H9 (cell line): ENCODE measurements around the gene OSTN. TPM values are rescaled to one million over a fixed set of nuclear protein-coding genes. Genes with fewer than 3 reads are reported as not detected.

Source experiments
- DNase-seq: peaks from one replicate; pipeline ENCODE4 v3.0.0-alpha.2; 2017
- H2AFZ ChIP-seq: one replicate; pipeline ENCODE4 v1.6.1; 2013; ENCODE audit warnings: mild to moderate bottlenecking, low read length, control low read depth, moderate library complexity
- H2AK5ac ChIP-seq: 2 replicates; pipeline ENCODE4 v1.6.1; 2013; ENCODE audit warnings: low read length, control low read depth, mixed read lengths; ENCODE audit not compliant: insufficient read length
- H2BK120ac ChIP-seq: one replicate; pipeline ENCODE4 v1.6.1; 2013; ENCODE audit warnings: low read depth, mild to moderate bottlenecking, low read length, control low read depth, inconsistent platforms; ENCODE audit not compliant: poor library complexity, severe bottlenecking
- H2BK12ac ChIP-seq: 2 replicates; pipeline ENCODE4 v1.6.1; 2013; ENCODE audit warnings: low read length, control low read depth, mixed read lengths, low read depth; ENCODE audit not compliant: insufficient read length
- H2BK15ac ChIP-seq: 2 replicates; pipeline ENCODE4 v1.6.1; 2013; ENCODE audit warnings: low read depth, low read length, control low read depth
- H2BK20ac ChIP-seq: one replicate; pipeline ENCODE4 v1.6.1; 2013; ENCODE audit warnings: low read depth, mild to moderate bottlenecking, low read length, control low read depth, inconsistent platforms; ENCODE audit not compliant: poor library complexity, severe bottlenecking
- H2BK5ac ChIP-seq: 2 replicates; pipeline ENCODE4 v1.6.1; 2013; ENCODE audit warnings: low read length, control low read depth, mixed read lengths; ENCODE audit not compliant: insufficient read length
- H3K14ac ChIP-seq: 2 replicates; pipeline ENCODE4 v1.6.1; 2013; ENCODE audit warnings: low read length, control low read depth; ENCODE audit not compliant: insufficient read depth
- H3K18ac ChIP-seq: 2 replicates; pipeline ENCODE4 v1.6.1; 2013; ENCODE audit warnings: low read depth, mild to moderate bottlenecking, mixed read lengths, low read length, control low read depth; ENCODE audit not compliant: insufficient read length
- H3K23ac ChIP-seq: 2 replicates; pipeline ENCODE4 v1.6.1; 2013; ENCODE audit warnings: low read length, control low read depth, mixed read lengths, low read depth; ENCODE audit not compliant: insufficient read length
- H3K23me2 ChIP-seq: 2 replicates; pipeline ENCODE4 v1.6.1; 2013; ENCODE audit warnings: low read depth, mild to moderate bottlenecking, mixed read lengths, low read length, control low read depth; ENCODE audit not compliant: insufficient read length, poor library complexity, severe bottlenecking
- H3K27ac ChIP-seq: 2 replicates; pipeline ENCODE4 v1.5.1; 2013; ENCODE audit warnings: low read length, control low read depth, mixed read lengths, low read depth; ENCODE audit not compliant: insufficient read length
- H3K27me3 ChIP-seq: 2 replicates; pipeline ENCODE4 v1.6.1; 2013; ENCODE audit warnings: low read length, control low read depth, inconsistent platforms; ENCODE audit not compliant: insufficient read depth
- H3K4ac ChIP-seq: 2 replicates; pipeline ENCODE4 v1.6.1; 2013; ENCODE audit warnings: low read depth, mild to moderate bottlenecking, control low read depth, inconsistent platforms, low read length, moderate library complexity
- H3K4me1 ChIP-seq: 2 replicates; pipeline ENCODE4 v1.6.1; 2013; ENCODE audit warnings: low read length, control low read depth, inconsistent platforms; ENCODE audit not compliant: insufficient read depth
- H3K4me2 ChIP-seq: 2 replicates; pipeline ENCODE4 v1.6.1; 2013; ENCODE audit warnings: low read length, control low read depth, mixed read lengths; ENCODE audit not compliant: insufficient read length, insufficient read depth
- H3K56ac ChIP-seq: 2 replicates; pipeline ENCODE4 v1.6.1; 2013; ENCODE audit warnings: low read depth, mild to moderate bottlenecking, mixed read lengths, low read length, control low read depth; ENCODE audit not compliant: insufficient read length
- H3K79me1 ChIP-seq: 2 replicates; pipeline ENCODE4 v1.6.1; 2013; ENCODE audit warnings: low read depth, mild to moderate bottlenecking, moderate library complexity, low read length, control low read depth, inconsistent platforms; ENCODE audit not compliant: insufficient read depth, poor library complexity, severe bottlenecking
- H3K79me2 ChIP-seq: 2 replicates; pipeline ENCODE4 v1.6.1; 2013; ENCODE audit warnings: low read length, control low read depth, inconsistent platforms; ENCODE audit not compliant: insufficient read depth
- H3K9ac ChIP-seq: 2 replicates; pipeline ENCODE4 v1.6.1; 2013; ENCODE audit warnings: low read length, control low read depth, mixed read lengths; ENCODE audit not compliant: insufficient read length; ENCODE audit errors: extremely low read depth
- H3K9me3 ChIP-seq: one replicate; pipeline ENCODE4 v1.6.1; 2013; ENCODE audit warnings: low read depth, low read length, inconsistent platforms; ENCODE audit not compliant: control insufficient read depth
- H3T11ph ChIP-seq: one replicate; pipeline ENCODE4 v1.6.1; 2013; ENCODE audit warnings: mild to moderate bottlenecking, low read length, control low read depth, inconsistent platforms
- H4K20me1 ChIP-seq: one replicate; pipeline ENCODE4 v1.6.1; 2013; ENCODE audit not compliant: control insufficient read depth, insufficient read length, insufficient read depth
- H4K5ac ChIP-seq: 2 replicates; pipeline ENCODE4 v1.6.1; 2013; ENCODE audit warnings: low read depth, mild to moderate bottlenecking, mixed read lengths, low read length, control low read depth; ENCODE audit not compliant: insufficient read length
- H4K8ac ChIP-seq: replicated peaks from 2 replicates; pipeline ENCODE4 v1.6.1; 2013; ENCODE audit warnings: low read length, control low read depth, mixed read lengths, low read depth; ENCODE audit not compliant: insufficient read length
- H4K91ac ChIP-seq: 2 replicates; pipeline ENCODE4 v1.6.1; 2013; ENCODE audit warnings: low read depth, mild to moderate bottlenecking, moderate library complexity, mixed read lengths, low read length, control low read depth; ENCODE audit not compliant: insufficient read length
- H3K27ac Mint-ChIP-seq, 3 experiments: 2 replicates in 2 of 3; 3 replicates in 1 of 3; pipeline ENCODE4 v1.8.0; 2020 to 2021; ENCODE audit warnings: mixed read lengths in 3 of 3, mild to moderate bottlenecking in 1 of 3, moderate library complexity in 1 of 3
- H3K27me3 Mint-ChIP-seq: 2 replicates; pipeline ENCODE4 v1.8.0; 2021; ENCODE audit warnings: low read depth, mild to moderate bottlenecking, moderate library complexity, mixed read lengths
- H3K36me3 Mint-ChIP-seq, 3 experiments: 2 replicates in 2 of 3; 3 replicates in 1 of 3; pipeline ENCODE4 v1.8.0; 2020 to 2021; ENCODE audit warnings: low read depth in 3 of 3, mixed read lengths in 3 of 3; ENCODE audit not compliant: insufficient read depth in 1 of 3
- H3K4me1 Mint-ChIP-seq, 2 experiments: 2 replicates each; pipeline ENCODE4 v1.8.0; 2020; ENCODE audit warnings: mixed read lengths in 2 of 2
- H3K4me3 Mint-ChIP-seq, 2 experiments: 2 replicates in 1 of 2; 3 replicates in 1 of 2; pipeline ENCODE4 v1.8.0; 2020 to 2021; ENCODE audit warnings: mild to moderate bottlenecking in 2 of 2, mixed read lengths in 2 of 2, moderate library complexity in 1 of 2
- H3K9me3 Mint-ChIP-seq, 2 experiments: 2 replicates in 1 of 2; 3 replicates in 1 of 2; pipeline ENCODE4 v1.8.0; 2020; ENCODE audit warnings: mild to moderate bottlenecking in 2 of 2, mixed read lengths in 2 of 2, moderate library complexity in 1 of 2
- WGBS: extraction: QIAGEN DNeasy Blood & Tissue Kit; methylation state at CpG from one replicate; pipeline ENCODE4 v1.1.7; 2013; ENCODE audit warnings: missing lambda C conversion rate, low lambda C conversion rate, mixed read lengths; ENCODE audit not compliant: insufficient read length; ENCODE audit errors: extremely low coverage; 5-methylcytosine and 5-hydroxymethylcytosine counted together
- total RNA-seq: library from RNA; stranded (reverse); gene quantifications from 2 replicates; pipeline ENCODE4 v1.2.1, GENCODE V29; 2021
- TF ChIP-seq, protein P1 (sequence below): fragments of 200-600 bp; sonication (generic); conservative IDR thresholded peaks from 3 replicates; pipeline ENCODE4 v1.8.0; 2021; ENCODE audit warnings: antibody characterized with exemption, mild to moderate bottlenecking

Gene OSTN
- total RNA-seq, 1 experiment from 2014 or later, result 0.07 TPM

- Mint-ChIP-seq H3K4me3 (no peak overlapping the region), H3K9me3 (no peaks in the 10 kb centered on the region), H3K27me3 (no peaks in the 10 kb centered on the region), H3K36me3 (no peaks in the 10 kb centered on the region; a peak in 1 of 7 replicates), H3K27ac (no peak overlapping the region), H3K4me1 (no peaks in the 10 kb centered on the region)
- Histone ChIP-seq H4K91ac (no peak overlapping the region), H2AK5ac (no peak overlapping the region), H3K4me2 (no peak overlapping the region), H4K8ac (no peak overlapping the region), H3K14ac (no peak overlapping the region), H2AFZ (no peak overlapping the region), H2BK12ac (no peak overlapping the region), H3K9me3 (no peaks in the 10 kb centered on the region), H3K79me1 (no peaks in the 10 kb centered on the region), H3K27ac (no peak overlapping the region), H3K9ac (no peak overlapping the region), H2BK5ac (no peak overlapping the region), H3K23ac (no peak overlapping the region), H2BK120ac (no peak overlapping the region), H3K79me2 (no peaks in the 10 kb centered on the region), H3K56ac (no peak overlapping the region), H4K20me1 (no peaks in the 10 kb centered on the region), H3K23me2 (no peaks in the 10 kb centered on the region), H3K4me1 (no peaks in the 10 kb centered on the region), H3K18ac (no peak overlapping the region), H3K4ac (no peak overlapping the region), H2BK15ac (no peak overlapping the region), H3T11ph (no peak overlapping the region), H2BK20ac (no peak overlapping the region), H3K27me3 (no peaks in the 10 kb centered on the region), H4K5ac (no peak overlapping the region)
- TF ChIP-seq, protein P1, sequence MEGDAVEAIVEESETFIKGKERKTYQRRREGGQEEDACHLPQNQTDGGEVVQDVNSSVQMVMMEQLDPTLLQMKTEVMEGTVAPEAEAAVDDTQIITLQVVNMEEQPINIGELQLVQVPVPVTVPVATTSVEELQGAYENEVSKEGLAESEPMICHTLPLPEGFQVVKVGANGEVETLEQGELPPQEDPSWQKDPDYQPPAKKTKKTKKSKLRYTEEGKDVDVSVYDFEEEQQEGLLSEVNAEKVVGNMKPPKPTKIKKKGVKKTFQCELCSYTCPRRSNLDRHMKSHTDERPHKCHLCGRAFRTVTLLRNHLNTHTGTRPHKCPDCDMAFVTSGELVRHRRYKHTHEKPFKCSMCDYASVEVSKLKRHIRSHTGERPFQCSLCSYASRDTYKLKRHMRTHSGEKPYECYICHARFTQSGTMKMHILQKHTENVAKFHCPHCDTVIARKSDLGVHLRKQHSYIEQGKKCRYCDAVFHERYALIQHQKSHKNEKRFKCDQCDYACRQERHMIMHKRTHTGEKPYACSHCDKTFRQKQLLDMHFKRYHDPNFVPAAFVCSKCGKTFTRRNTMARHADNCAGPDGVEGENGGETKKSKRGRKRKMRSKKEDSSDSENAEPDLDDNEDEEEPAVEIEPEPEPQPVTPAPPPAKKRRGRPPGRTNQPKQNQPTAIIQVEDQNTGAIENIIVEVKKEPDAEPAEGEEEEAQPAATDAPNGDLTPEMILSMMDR, result no peak
- DNase-seq, result no peak
- no CpG with 5 or more reads among the region's 5 CpGs for WGBS
Observed at GRCh38 chr3:191314109-191314728, 115.2 kb downstream of the OSTN start.

Other genes with a start within 250 kb of the OSTN start
- 20.7 and 21.0 TPM in 2 replicates for gene CCDC50, start 130.2 kb downstream of the OSTN start, total RNA-seq
- gene UTS2B, start 131.3 kb downstream of the OSTN start, total RNA-seq, result 0.09 and 0.26 TPM in 2 replicates